Amniotic stem cell (primary cell): Measurements from ENCODE around the gene UQCR11.

Experiments
- DNase-seq: peaks from one replicate; lab custom pipeline; 2025; lab: John Stamatoyannopoulos, UW

UQCR11 gene

DNA sequence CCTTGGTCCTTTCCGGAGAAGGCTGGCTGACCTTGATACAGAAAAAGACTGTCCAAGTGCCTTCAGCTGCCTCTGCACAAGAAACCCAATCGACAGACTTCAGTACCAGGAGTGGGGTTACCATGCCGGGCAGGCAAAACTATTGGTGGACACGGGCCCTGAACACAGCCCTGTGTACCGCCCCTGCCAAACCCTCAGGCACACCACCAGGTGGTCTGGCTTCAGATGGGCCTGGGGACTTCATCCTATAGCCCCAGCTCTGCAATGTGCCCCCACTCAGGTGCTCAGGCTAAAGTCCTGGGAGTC is 29.6 kb upstream of the UQCR11 start:
- DNase-seq = no peak

DNA sequence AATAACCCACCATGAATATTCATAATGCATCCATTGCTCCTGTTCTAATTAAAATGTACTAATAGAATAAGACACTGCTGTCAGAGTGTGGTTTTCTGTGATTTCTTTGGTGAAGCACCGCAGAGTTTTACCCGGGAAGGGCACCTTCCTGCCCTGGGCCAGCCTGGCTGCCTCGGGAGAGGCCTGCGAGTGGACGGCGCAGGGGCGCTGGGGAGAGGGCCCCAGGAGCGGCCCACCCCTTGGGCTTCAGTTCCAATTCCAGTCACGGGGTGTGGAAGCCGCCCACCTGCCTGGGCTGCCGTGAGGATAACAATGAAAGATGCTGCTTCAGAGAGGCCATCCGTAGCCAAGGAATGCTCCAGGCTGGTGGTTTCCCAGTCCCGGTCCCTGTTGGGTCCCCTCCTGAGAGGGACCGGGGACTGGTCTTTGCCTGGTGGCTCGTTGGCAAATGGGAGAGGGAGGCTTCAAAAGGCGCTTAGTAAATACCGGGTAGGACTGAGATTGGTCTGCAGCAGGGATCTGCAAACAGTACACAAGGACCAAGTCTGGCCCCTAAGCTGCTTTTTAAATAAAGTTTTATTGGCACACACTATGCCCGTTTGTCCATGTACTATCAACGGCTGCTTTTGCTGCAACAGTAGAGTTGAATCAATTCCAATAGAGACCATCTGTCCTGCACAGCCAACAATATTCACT is 29.1 kb upstream of the UQCR11 start:
- DNase-seq = no peak

DNA sequence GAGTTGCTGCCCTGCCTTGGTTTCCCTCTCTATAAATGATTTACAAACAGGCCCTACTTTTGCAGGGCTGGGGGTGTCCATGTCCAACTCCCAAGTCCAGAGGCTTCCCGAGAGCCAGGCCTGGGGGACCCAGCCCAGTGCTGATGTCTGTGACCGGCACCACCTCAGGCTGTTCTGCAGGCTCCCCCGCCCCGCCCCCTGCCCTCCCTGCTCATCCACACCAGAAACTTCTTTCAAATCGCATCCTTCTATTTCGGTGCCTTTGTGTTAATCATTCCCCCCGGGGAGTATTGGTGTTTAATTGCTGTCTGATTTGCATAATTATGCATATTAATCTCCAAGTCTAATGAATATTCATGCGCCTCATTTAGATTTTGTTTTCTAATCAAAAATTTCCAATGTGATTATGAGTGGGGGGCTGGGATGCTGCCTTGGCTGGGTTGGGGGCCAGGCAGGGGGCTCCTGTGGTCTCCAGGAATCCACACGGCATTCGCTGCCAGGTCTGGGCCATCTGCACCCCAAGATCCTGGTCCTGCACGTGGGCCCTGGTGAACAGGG is 28.1 kb upstream of the UQCR11 start:
- DNase-seq = no peak

DNA sequence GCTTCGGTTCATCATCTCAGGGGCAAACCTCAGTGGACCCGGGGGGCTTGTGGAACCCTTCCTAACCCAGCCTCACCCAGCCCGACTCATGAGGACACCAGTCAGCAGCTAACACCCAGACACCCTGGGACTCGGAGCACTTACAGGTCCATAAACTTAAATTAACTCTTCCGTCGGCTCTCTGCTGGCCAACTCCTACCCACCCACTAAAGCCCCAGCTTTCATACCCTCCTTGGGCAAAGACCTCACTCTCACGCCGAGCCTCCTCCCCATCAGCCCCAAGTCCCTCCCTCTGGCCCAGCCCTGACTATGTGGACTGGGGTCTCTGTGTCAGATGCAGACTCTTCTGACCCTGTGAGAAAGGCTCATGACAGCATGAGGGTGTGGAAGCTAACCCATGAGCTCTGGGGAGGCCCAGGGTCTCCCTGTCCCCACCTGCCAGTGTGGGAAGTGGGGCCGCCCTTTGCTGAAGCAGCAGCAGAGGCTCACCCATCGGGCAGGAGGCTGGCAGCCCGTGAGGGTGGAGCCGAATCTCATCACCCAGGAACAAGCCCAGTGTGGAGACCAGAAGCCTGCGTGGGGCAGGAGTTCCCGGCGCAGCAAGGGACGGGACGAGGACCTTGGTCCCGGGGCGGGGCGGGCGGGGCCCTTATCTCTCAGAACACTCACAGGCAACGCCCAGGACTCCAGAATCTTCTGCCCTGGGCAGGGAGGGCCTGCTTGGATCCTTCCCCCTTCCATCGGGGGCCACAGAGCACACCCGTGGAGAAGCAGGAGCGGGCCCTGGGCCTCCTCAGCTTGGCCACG is 27.4 kb upstream of the UQCR11 start:
- DNase-seq = no peak

DNA sequence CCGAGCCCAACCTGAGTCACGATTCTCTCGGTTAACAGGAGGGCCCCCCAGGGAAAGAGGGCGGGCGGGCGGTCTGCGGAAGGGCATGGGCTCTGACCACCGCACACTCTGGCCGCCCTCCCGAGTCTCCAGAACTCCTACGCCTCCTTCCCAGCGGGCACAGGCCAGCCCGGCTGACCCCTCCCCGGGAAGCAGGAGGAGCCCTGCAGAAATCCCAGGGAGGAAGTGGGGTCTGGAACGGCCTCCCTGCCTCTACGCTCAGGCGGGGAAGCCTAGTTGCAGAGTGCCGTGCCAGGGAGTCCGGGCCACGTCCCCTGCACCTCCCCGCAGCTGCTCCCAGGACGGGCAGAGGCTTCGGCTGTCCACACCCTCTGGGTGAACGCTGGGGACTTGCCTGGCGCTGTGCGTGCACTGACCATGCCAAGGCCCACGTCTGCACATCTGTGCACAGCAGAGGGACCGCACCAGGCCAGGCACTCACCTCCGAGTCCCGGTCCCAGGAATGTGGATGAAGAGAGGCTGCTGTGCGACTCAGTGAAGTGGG is 26.4 kb upstream of the UQCR11 start:
- DNase-seq = no peak

DNA sequence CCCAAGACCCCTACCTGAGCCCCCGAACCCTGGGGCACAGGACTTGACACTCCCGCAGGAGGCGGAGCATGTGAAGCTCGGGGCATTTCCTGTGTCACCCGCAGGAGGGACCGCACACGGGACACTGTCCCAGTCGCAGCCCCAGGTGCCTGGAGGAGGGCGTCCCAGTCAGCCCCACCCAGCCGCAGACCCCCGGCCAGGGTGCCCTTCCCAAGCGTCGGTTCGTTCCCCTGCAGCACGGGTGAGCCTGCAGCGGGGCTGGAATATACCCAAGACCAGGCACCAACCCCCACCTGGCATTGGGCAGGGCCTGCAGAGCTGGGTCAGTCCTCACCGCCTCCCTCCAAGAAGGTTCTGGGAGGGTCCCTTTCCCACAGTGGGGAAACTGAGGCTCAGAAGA is 25.5 kb upstream of the UQCR11 start:
- DNase-seq = no peak

DNA sequence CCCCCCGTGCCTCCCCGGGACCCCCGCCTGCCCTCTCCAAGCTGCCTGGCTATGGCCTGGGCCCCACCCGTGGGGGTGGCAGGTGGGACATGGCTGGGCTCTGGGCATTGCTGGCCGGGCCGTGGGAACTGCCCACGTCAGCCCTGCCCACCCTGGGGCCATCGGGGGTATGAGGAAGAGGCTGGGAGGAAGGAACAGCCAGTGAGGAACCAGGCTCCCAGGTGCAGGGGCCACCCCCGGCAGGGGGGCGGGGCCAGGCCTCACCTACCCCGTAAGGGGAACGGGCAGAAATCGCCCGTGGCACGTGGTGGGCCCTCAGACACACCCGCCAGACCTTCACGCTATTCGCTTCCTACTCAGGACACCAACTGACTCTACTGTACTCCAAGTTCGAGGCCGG is 24.8 kb upstream of the UQCR11 start:
- DNase-seq = no peak

DNA sequence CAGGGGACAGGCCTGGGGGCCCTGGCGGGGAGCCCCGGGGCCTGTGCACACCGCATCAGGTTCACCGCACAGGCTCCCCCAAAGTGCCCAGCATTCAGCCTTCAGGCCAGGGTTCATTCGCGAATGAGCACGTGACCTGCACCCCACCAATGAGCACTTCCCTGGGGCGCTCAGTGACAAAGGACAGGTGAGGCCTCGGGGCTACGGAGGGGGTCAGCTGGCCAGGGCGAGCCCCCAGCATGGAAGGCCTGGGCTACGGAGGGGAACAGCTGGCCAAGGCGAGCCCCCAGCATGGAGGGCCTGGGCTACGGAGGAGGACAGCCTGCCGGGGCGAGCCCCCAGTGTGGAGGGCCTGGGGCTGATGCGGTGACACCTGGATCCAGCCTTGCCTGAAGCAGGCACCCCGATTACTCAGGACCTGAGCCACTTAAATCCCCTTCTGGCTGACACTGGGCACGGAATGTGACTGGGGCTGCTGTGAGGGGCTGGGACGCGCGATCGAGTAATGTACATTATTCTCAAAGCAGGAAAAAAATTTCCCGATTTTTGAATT is 24.1 kb upstream of the UQCR11 start:
- DNase-seq = no peak

DNA sequence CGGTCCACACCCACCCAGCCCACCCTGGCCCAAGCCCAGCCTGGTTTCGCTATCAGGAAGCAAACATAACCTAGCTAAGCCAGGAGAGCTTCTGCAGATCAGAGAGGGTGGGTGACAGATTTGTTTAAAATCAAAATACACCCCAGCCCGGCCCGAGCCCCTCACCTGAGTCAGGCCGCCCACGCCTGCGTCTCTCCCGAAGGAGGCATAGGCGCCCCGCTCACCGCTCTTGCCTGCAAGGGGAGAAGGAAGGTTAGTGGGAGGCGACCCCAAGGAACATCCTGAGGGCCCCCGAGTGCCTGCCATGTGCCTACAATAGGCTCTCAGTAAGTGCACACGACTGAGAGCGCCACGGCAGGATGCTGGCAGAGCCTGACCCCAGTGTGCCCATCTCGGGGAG is 21.9 kb upstream of the UQCR11 start:
- DNase-seq = no peak

DNA sequence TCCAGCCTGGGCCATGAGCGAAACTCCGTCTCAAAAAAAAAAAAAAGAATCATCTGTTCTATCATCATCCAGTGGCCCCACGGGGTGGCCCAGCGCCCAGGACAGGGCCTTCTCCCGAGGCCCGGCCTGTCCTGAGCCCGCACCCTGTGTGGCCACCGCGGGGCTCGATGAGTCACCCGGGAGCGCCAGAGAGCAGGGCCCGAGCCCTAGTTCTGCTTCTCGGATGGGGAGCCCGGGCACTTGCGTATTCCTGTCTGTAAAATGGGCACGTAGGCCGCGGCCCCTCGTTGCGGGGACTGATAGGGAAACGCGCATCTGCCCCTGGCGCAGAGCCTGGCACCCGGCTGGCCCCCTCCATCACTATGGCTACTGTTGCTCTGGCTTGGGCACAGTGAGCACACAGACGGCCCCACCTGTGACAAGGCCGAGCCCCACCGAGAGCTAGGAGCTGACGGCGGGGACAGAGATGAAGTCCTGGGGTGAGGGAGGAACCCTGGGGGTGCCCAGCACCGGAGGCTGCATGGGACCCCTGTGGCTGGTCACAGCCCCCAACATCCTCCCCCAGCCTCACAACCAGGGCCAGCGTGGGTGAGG is 21.3 kb upstream of the UQCR11 start:
- DNase-seq = no peak

DNA sequence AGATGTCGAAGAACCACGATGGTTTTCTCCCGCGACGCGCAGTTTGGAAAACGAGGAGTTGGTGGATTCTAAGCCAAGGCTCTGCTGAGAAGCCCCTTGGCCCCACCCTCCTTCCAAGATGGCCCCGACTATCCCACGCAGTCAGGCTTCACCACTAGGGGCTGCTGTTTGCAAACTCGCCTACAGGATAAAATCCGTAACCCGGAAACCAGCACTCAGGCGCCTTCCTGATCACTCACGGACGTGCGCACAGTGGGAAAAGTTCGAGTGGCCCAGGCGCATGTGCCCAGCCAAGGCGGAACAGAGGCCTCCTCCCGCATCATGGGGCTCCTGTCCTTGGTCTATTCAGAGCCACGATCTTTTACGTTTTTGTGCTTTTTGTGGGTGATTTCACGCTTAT is 19.2 kb upstream of the UQCR11 start:
- DNase-seq = no peak

DNA sequence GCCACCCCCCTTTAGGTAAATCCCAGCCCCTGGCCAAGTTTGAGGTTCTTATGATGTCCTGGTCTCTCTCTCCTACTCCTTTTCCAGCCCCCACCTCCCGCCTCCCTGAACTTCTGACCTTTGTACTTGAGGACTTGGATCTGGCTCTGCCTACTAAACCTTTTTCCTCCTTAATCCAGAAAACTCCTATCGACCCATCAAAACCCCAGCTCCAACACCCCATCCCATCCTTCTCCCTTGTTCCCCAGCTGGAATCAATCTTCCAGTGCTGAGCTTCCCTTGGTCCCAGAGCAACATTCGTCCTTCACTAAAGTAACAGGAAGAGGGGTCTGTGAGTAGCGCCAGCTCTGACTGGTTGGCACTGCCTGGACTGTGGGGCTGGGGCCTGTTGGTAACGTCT is 17.3 kb upstream of the UQCR11 start:
- DNase-seq = no peak

DNA sequence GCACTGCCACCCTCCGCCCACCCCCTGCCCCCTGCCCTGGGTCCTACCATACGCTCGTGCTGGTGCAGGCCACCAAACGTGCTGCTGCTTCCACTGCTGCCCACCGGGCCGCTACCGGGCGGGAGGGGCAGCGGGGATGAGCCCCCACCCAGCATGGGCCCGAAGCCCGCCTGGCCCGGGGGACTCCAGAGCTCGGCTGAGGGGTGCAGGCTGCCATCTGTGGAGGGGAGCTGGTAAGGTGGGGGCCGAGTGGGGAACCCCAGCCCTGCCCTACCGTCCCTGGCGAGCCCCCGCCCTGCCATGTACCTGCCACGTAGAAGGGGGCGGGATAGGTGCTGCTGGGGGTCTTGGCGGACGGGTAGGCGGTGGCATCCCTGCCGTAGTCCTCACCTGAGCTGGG is 16.7 kb upstream of the UQCR11 start:
- DNase-seq = no peak

DNA sequence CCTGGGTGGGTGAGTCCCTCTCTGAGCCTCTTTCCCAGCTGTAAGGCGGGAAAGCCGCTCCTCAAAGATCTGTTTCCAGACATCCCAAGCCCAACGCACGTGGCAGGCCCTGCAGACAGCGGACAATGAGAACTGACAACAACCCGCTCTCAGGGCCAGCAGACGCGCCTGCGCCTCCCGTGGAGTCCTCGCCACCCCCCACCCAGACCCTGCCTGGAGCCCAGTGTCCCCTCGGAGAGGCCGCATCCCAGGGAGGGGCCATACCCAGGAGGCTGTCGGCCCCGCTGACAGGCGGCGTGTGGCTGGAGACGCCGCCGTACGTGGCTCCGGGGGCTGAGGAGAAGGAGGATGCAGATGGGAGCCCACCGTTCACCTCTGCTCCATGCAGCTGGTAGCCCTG is 16.3 kb upstream of the UQCR11 start:
- no peak for DNase-seq

DNA sequence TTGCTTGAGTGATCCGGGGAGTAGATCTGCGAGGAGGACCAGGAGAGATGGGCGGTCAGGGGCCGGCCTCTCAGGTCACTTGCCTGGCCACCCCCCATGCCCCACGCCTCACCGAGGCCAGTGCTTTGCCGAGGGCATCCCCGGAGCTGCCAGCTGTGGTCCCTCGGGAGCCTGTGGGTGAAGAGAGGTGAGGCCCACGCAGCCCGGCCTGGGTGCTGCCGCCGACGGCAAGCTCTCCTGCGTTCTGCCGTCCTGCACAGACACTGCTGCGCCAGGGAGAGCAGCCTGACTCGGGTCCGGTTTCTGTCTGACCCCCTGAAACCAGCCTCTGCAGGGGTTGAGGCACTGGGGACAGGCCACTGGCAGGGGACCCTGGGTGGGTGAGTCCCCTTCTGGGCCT is 15.8 kb upstream of the UQCR11 start:
- no peak for DNase-seq

DNA sequence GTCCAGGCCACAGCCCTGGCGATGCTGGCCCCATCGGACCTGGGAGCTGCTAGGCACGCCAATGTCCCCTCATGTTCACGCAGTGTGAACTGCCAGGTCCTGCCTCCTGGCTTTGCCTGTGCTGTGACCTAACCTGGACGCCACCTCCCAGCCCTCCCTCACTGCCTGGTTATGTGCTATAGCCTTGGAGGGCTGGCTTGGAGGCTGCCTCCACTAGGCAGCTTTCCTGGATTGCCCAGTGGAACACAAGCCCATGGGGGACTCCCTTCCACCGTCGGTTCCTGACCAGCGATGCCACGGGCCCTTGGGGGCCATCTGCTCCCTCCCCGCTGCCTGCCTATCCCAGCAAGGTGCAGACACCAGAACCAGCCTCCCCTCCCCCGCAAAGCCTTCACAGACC is 15.2 kb upstream of the UQCR11 start:
- DNase-seq = no peak

DNA sequence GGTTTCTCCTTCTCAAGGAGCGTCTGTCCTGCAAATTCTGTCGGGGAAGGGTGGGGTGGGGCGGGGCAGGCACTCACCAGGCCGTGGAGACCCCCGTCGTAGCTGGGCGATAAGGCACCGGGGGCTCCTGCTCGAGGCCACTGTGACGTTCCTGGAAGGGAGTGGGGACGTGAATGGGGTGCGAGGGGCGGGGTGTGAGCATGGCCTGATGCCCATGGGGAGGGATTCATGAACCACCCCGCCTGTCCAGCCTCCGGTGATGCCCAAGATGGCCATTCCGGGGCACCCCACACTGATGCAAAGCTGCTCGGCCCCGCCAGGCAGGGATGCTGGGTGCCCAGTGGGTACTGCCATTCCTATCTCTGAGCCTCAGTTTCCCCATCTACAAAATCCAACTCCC is 14.4 kb upstream of the UQCR11 start:
- DNase-seq = no peak

DNA sequence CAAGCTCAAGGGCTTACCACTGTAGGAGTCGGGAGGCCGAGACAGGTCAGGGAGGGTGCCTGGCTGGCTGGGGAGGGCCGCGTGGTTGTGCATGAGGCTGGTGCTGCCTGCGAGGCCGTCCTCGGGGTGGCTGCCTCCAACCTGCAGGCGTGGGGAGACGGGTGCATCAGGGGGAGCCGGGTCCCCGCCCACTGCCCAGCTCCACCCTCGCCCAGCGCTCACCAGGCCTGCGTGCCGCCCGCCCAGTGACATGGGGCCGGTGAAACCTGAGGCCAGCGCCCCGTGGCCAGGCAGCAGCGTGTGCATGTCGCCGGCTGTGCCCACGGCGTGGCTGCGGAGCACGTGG is 13.8 kb upstream of the UQCR11 start:
- no peak for DNase-seq

DNA sequence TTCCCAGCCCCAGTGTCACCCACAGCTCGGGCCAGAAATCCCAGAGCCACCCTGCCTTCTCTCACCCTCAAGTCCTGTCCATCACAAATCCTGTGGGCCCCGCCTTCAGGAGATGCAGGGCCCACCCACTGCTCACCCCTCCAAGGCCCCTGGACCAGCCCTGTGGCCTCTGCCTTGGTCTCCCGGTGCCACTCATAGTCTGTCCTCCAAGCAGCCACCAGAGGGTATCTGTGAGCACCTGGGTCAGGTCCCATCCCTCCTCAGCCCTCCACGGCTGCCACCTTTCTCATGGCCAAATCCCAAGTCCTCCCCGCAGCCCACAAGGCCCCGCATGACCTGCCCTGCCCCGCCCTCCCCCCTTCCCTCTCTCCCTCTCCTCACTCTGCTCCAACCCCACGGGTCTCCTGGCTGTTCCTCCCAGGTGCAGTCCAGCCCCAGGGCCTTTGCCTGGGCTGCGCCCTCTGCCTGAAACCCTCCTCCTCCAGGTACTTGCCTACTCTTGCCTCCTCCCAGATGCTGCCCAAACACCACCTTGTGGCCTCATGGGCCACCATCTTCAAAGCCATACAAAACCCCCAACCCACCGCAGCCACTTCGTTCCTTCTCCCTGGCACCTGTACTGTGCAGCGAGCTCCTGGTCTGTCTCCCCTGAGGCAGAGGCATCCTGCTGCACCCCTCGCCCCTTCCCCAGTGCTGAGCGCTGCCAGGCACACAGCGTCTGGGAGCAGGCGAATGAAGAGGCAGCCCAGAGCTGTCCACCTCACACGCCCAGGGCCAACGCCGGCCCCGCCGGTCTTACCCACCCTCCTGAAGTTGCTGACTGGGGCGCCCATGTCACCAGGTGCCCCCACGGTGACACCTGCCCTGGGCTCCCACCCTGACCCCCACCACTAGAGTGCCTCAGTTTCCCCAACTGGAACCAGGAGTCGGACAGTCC is 13.2 kb upstream of the UQCR11 start:
- no peak for DNase-seq

DNA sequence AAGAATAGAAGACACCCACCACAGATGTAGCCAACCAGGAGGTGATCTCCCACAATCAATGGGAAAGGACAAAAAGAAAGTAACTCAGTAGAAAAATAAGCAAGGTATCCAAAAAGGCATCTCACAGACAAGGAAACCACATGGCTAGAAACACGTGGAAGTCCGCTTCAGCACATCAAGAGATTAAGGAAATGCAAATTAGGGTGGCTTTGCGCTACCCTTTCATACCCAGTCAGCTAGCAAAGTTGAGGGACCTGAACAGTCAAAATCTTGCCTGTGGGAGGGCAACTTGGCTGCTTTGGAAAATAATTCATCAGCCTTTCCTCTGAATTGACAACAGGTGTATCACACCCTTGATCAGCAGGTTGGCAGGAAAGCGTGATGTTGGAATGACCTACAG is 11.6 kb upstream of the UQCR11 start:
- DNase-seq = no peak

DNA sequence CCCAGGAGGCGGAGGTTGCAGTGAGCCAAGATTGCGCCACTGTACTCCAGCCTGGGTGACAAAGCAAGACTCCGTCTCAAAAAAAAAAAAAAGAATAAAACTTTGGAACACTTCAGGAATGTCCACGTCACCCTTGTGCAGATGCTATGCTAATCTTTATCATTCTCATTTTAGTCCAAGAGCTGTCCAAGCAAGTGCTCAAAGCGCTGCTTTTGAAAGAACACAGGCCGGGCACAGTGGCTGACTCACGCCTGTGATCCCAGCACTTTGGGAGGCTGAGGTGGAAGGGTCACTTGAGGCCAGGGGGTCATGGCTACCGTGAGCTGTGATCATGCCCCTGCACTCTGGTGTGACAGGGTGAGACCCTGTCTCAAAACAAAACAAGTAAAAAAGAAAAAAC is 11.1 kb upstream of the UQCR11 start:
- no peak for DNase-seq
